Stomach smooth muscle (tissue), 2 donors: ENCODE results near the gene EXOC7.

Experiments used
- H3K27ac ChIP-seq: one replicate; pipeline ENCODE4 v1.7.0; 2013; ENCODE audit warnings: mild to moderate bottlenecking, low read length, inconsistent platforms
- H3K27me3 ChIP-seq, 2 donors: one replicate each; pipeline ENCODE4 v1.7.0; 2013; ENCODE audit warnings: low read length in 2 of 2; ENCODE audit not compliant: insufficient read depth in 2 of 2, control insufficient read depth in 1 of 2
- H3K36me3 ChIP-seq, 2 donors: one replicate each; pipeline ENCODE4 v1.7.0; 2013; ENCODE audit warnings: low read length in 2 of 2; ENCODE audit not compliant: control insufficient read depth in 2 of 2, insufficient read depth in 2 of 2
- H3K4me1 ChIP-seq: one replicate; pipeline ENCODE4 v1.7.0; 2013; ENCODE audit warnings: low read length; ENCODE audit not compliant: control insufficient read depth, insufficient read depth
- H3K4me3 ChIP-seq, 2 donors: one replicate each; pipeline ENCODE4 v1.7.0; 2013; ENCODE audit warnings: low read length in 2 of 2
- H3K9ac ChIP-seq, 2 donors: one replicate each; pipeline ENCODE4 v1.7.0; 2013; ENCODE audit warnings: low read length in 2 of 2, mild to moderate bottlenecking in 1 of 2
- H3K9me3 ChIP-seq, 2 donors: one replicate each; pipeline ENCODE4 v1.7.0; 2013; ENCODE audit warnings: low read length in 2 of 2; ENCODE audit not compliant: control insufficient read depth in 2 of 2
- donor health status: healthy.
- donor health status: Pancreatic carcinoma.

Gene EXOC7

DNA sequence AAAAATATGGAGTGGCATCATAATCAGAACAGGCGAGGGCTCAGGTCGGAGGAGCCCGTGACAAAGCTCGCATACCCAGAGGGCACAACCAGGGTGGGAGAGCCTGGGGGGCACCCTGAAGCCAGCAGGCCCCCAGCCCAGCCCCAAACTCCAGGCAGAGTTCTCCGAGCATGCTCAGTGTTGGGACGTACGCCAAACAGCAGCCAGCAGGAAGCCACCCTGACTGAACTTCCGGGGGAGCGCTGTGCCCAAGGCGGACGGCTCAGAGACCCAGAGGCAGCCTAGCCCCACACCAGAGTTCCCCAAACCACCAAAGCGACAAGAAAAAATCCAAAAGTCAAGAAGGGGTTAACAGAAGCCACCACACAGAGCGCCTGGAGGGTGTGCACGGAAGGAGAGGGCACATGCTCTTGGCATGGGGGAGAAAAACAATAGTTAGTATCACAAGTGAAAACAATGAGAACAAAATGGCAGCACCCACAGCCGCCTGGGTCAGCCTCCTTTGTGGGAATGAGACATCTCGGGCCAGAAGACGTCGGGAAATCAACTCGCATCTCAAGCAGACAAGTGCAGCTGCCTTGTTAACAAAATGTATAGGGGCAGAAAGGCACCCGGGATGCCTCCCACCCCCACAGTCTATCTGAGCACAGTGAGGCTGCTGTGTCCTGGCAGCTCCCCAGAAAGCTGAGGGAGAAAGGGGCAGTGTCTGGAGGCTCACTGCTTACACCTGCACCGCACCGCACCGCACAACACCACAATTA, 11.9 kb downstream of the EXOC7 start:
- Histone ChIP-seq H3K27me3 (no peaks in the 10 kb centered on the region), H3K9me3 (no peaks in the 10 kb centered on the region), H3K36me3 (peaks cover 56 to 63% of the 10 kb centered on the region in 2 donors), H3K9ac (no peak overlapping the region), H3K27ac (no peak overlapping the region), H3K4me3 (no peak overlapping the region), H3K4me1 (no peaks in the 10 kb centered on the region)

DNA sequence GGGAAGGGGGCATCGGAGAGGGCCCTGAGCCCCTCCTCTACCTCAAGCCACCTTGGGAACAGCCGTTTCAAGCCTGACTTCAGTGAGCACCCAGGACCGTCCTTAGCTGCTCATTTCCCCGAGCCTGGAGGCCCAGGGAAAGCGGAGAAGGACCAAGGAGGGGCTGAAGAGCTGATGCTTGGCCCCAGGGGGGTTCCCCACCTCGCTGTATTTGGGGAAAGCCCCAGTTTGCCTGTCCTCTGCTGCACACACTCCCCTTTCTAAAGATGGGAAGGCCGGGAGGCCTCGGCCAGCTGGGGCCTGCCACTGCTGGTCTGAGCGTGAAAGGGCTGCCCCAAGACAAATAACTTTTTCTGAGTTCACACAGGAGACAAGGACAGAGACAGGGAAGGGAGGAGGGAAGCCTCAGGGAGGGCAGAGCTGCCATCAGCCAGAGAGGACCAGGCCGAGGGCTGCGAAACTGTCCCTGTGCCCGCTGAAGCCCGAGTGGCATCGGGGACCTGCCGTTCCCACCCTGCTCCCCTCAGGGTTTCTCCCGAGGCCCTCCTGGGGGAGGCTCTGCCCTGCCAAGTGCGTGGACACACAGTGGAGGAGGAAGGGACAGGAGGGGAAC, 13.0 kb downstream of the EXOC7 start:
- Histone ChIP-seq H3K4me1 (no peaks in the 10 kb centered on the region), H3K36me3 (peaks cover 56 to 66% of the 10 kb centered on the region in 2 donors), H3K27me3 (no peaks in the 10 kb centered on the region), H3K9me3 (no peaks in the 10 kb centered on the region), H3K27ac (no peak overlapping the region), H3K9ac (no peak overlapping the region), H3K4me3 (no peak overlapping the region)

DNA sequence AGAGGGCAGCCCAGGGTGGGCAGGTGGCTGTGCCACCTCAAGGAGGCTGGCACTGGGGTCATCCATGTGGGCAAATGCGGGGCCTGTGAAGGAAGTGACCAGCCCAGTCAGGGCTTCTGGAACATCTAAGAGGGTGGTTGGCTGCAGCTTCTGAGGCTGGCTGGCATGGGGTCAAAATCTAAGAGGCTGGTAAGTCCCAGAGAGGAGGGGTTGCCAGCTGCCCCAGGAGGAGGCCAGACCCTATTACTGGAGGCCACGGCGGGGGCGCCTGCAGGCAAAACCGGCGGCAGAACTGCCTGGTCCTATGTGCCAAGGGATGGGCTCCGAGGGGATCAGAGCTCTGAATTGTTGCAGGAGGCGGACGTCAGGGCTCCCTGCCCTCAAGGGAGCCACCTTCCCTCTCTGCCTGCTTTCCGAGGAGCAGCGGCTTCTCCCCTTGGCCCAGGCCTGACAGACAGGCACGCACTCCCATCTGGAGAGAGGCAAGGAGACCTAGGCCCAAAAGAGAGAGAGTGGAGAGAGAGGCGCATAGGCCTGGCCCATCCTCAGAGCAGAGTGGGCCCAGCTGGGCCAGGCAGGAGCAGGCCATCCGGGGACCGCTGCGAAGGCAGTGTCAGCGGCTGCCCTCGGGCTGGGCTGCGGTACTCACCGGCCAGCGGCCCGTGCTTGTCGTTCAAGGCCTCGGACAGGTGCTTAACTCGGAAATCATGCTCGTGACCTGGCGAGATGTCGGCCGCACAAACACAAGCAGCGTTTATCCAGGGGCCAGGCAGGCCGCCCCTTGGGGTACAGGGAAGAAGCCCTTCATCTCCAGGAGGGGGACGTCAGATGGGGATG, 13.7 kb downstream of the EXOC7 start:
- Histone ChIP-seq H3K36me3 (peaks cover 62 to 70% of the 10 kb centered on the region in 2 donors), H3K4me1 (no peaks in the 10 kb centered on the region), H3K9ac (no peak overlapping the region), H3K27ac (no peak overlapping the region), H3K9me3 (no peaks in the 10 kb centered on the region), H3K4me3 (no peak overlapping the region), H3K27me3 (no peaks in the 10 kb centered on the region)

DNA sequence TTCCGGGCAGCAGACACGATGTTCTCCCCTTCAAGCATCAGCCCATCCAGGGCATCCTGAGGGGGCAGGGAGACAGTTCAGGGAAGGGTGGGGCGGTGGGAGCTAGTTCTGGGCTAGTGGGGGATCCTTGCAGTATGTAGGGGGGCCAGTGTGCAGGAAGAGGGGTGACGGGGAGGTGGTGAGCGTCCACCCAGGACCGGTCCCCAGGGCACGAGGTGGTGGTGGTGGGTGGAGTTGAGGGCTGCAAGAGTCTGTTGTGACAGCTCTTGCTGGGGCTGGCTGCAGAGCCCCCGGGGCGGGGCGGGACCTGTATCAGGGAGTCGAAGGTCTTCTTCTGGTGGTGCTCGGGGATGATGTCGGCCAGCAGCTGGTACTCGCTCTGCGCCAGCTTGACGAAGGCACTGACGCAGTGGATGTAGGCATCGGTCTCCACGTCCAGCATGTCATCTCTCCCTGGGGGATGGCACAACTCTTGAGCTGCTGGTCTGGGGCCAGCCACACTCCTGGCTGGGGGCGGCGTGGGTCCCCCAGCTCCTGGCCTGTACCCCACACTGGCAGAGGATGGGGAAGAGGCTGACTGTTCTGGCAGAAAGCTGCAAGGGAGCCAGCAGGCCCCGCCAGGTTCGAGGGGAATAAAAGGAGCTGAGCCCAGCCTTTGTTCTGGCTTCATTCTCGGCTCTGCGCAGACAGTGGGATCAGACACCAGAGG, 14.6 kb downstream of the EXOC7 start:
- H3K9ac ChIP-seq: no peak overlapping the region
- no peaks in the 10 kb centered on the region for H3K27me3 ChIP-seq
- no peaks in the 10 kb centered on the region for H3K4me1 ChIP-seq
- peaks cover 65 to 74% of the 10 kb centered on the region in 2 donors for H3K36me3 ChIP-seq
- H3K4me3 ChIP-seq: no peak overlapping the region
- no peak overlapping the region for H3K27ac ChIP-seq
- no peaks in the 10 kb centered on the region for H3K9me3 ChIP-seq

DNA sequence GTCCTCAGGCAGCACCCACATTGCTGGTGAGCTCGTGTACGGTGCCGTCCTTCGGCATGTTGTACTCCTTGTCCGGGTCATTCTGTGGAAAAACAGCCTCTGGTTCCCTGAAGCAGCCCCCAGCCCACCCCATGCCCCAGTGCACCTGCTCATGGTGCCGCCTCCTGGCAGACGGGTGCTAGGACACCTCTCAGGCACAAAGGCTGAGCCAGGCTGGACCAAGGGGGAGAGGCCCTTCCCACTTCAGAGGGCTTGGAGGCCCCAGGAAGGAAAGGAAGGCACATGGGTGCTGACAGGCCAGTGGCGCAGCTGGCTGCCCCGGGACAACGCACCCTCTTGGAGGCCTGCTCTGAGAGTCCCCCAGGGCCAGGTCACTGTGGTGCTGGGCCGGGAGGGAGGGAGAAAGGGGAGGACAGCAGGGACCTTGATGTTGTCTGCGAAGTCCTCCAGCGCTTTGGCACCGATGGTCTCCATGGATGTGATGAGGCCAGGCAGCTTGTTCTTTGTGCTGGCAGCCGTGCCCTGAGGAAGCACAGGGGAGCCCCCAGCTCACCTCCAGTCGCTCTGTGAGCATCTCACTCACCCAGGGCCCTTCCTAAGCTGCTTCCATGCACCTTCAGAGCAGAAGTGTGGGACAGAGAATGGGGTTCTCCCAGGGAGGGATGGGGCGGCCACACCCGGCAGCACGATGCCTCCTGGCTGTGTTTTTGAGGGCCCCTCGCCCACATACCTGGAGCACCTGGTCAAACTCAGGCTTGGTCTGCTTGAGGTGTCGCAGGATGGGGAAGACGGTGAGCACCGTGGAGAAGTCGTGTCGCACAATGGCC, 15.3 kb downstream of the EXOC7 start:
- H3K9me3 ChIP-seq: no peaks in the 10 kb centered on the region
- H3K4me1 ChIP-seq: no peaks in the 10 kb centered on the region
- peaks cover 61 to 74% of the 10 kb centered on the region in 2 donors for H3K36me3 ChIP-seq
- no peaks in the 10 kb centered on the region for H3K27me3 ChIP-seq
- no peak overlapping the region for H3K4me3 ChIP-seq
- H3K27ac ChIP-seq: no peak overlapping the region
- H3K9ac ChIP-seq: no peak overlapping the region

DNA sequence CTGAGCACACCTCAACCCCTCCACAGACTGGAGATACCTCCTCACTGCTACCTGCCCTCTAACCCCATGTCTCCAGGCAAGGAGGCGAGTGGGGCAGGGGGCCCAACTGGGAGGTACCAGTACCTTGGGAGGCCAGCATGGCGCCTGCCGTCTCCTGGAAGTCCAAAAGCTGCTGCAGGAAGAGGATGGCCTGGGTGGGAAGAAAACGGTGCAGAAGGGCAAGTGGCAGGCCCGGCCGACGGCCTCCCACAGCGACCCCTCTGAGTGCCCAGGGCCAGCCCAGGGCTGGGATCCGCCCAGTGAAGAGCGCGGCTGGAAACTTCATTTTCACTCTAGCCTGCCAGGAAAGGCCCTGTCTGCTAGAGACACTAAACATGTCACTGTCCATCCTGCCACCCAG, 16.1 kb downstream of the EXOC7 start:
- Histone ChIP-seq H3K4me3 (no peak overlapping the region), H3K27ac (no peak overlapping the region), H3K9me3 (no peaks in the 10 kb centered on the region), H3K36me3 (peaks cover 60 to 70% of the 10 kb centered on the region in 2 donors), H3K27me3 (no peaks in the 10 kb centered on the region), H3K9ac (no peak overlapping the region), H3K4me1 (no peaks in the 10 kb centered on the region)

DNA sequence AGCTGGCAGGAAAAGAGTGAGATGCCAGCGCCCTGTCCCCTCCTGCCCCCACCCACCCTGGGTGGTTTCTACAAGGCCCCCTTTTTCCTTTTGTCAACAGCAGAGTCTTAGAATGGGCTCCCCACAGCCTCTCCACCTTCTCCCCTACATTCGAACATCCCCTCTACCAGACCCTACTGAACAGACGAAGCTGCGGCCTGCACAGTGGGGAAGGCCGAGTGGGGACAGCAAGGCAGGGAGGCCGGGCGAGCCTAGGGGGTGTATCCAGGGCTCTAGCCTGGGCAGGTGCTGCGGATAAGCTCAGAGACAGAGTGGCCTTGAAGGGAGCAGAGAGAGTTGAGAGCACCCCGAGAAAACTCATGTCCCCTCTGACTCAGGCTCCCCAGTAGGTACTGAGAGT, 17.2 kb downstream of the EXOC7 start:
- H3K4me3 ChIP-seq: no peak overlapping the region
- H3K27me3 ChIP-seq: no peaks in the 10 kb centered on the region
- H3K9ac ChIP-seq: no peak overlapping the region
- H3K27ac ChIP-seq: no peak overlapping the region
- H3K36me3 ChIP-seq: peaks cover 55 to 66% of the 10 kb centered on the region in 2 donors
- no peaks in the 10 kb centered on the region for H3K9me3 ChIP-seq
- H3K4me1 ChIP-seq: no peaks in the 10 kb centered on the region

DNA sequence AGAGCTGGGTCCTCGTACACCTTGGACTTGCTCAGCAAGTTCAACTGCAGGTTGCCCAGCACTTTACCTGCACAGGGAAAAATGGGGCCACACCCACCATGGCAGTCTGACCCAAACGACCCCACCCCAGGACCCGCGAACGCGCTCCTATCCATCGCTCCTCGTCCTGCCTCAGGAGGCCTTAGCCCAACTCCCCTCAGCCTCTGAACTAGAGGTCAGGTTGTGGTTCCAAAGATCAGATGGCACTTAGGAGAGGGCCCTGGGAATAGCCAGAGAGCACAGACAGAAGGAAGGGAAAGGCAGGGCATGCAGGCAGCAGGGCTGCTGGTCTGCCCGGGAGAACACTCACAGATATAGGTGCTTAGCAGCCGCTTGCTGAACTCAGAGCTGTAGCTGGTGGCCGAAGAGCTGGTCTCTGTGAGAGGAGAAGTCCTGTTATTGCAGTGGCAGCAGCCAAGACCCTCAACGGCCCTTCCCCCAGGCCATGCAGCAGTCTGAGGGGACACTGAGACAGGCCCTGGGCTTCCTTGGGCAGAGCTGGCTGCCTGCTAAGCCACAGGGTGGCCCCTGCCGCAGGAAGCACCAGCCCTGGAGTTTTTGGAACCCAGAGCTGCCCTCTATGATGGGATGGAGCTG, 17.7 kb downstream of the EXOC7 start:
- Histone ChIP-seq H3K9me3 (no peaks in the 10 kb centered on the region), H3K4me1 (no peaks in the 10 kb centered on the region), H3K27me3 (no peaks in the 10 kb centered on the region), H3K9ac (no peak overlapping the region), H3K36me3 (peaks cover 54 to 61% of the 10 kb centered on the region in 2 donors), H3K27ac (no peak overlapping the region), H3K4me3 (no peak overlapping the region)

DNA sequence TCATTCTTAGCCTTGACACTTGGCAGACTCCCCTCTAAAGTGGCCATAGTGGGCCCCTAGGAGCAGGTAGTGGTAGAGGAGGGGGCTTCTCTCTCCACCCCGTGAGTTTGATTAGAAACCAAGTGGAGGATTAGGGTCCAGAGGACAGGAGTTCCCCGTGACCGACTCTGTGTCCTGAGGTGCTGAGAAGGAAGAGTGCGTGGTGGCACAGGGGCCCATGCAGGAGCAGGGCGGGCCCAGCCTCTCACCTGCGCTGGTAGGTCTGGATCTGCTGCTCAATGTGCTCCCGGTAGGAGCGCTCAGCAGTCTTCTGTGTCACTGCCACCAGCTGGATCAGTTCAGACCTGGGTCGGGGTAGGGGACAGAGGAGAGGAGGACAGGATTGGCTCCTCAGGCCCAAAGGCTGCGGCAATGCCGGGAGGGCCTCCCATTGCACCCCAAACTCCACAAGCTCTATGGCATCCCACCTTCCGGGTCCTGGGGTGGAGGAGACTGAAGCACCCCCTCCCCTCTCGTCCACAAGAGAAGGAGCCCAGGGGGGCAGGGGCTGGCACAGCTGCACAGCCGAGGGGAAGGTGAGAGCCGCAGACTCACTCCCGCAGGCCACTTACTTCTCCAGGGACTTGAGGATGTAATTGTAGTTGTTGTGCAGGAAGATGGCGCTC, 18.4 kb downstream of the EXOC7 start:
- Histone ChIP-seq H3K27ac (no peak overlapping the region), H3K36me3 (peaks cover 51 to 60% of the 10 kb centered on the region in 2 donors), H3K9me3 (no peaks in the 10 kb centered on the region), H3K4me3 (no peak overlapping the region), H3K4me1 (no peaks in the 10 kb centered on the region), H3K27me3 (no peaks in the 10 kb centered on the region), H3K9ac (no peak overlapping the region)
